PFSK-1 (cell line): ENCODE data around the gene ATP11A.

ENCODE experiments used
- POLR2AphosphoS5 ChIP-seq: IDR thresholded peaks from 2 replicates; pipeline ENCODE4 v1.6.1; 2012; ENCODE audit warnings: low read depth, mild to moderate bottlenecking, control low read depth, low read length, moderate library complexity
- REST ChIP-seq, 2 experiments: IDR thresholded peaks; 2 replicates each; pipeline versions ENCODE4 v1.6.1 to v1.8.0; 2011 to 2012; ENCODE audit warnings: low read depth in 2 of 2, low read length in 2 of 2, control low read depth in 1 of 2, inconsistent platforms in 1 of 2, mild to moderate bottlenecking in 1 of 2, moderate library complexity in 1 of 2; ENCODE audit not compliant: insufficient read depth in 1 of 2
- SIN3A ChIP-seq: IDR thresholded peaks from 2 replicates; pipeline ENCODE4 v1.6.1; 2012; ENCODE audit warnings: mild to moderate bottlenecking, low read length, moderate library complexity, borderline replicate concordance; ENCODE audit not compliant: insufficient read depth
- TAF1 ChIP-seq: IDR thresholded peaks from 2 replicates; pipeline ENCODE4 v1.6.1; 2012; ENCODE audit warnings: low read length, control low read depth, borderline replicate concordance; ENCODE audit not compliant: insufficient read depth

DNA sequence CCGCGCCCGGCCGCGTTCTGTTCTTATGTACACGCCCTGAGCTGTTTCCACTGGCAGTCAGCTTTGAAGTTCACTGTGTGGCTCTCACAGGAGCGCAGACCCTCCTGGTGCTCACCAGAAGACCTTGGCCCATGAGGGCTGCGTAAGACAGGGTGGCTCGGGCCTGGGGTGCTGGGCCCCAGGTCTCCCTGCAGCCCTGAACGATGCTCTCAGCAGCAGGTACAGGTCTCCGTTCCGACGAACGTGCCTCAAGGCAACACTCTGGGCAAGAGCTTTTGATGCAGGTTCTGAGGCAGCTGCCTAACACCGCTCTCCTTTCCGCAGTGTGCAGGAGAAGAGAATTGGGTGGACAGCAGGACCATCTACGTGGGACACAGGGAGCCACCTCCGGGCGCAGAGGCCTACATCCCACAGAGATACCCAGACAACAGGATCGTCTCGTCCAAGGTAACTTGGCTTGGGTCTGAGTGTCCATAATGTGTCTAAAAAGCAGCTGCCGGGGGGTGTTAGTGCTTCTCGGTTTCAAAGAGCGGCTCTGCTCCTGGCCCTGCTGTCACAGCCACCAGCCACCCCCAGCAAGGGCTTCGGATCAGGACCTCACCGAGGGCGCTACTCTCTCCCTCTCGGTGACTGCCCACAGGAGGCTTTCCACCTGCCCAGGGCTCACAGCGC lies 95.1 kb downstream of the ATP11A start:
- no peak for TF ChIP-seq POLR2AphosphoS5
- TF ChIP-seq SIN3A: no peak
- TF ChIP-seq REST (IDR thresholded peaks at IDR 0.05; ENCODE audit: insufficient read depth in 1 of 2, low read depth in 2 of 2, low read length in 2 of 2): no peak
- no peak for TF ChIP-seq TAF1
